ENCODE measurements around the gene GUCY1A1. TPM values are rescaled to one million over a fixed set of nuclear protein-coding genes. Genes with fewer than 3 reads are reported as not detected.
A peak's percentile ranks its signal among the peaks of the same experiment; 100 is the strongest.

The GUCY1A1 gene
- total RNA-seq, 1 experiment from 2014 or later: 17.2 TPM

- in situ Hi-C loops (cut with HindIII; ENCODE audit: low pct_unique_long_range_greater_than_20kb, low sequenced_read_pairs): no loop called here
- DNase-seq (ENCODE audit: low read depth): no peak
Measured at GRCh38 chr4:155684892-155685541, 18.4 kb downstream of the GUCY1A1 start.

GRCh38 chr4:155687380-155687982, 20.8 kb downstream of the GUCY1A1 start:
- in situ Hi-C loops (cut with HindIII; ENCODE audit: low pct_unique_long_range_greater_than_20kb, low sequenced_read_pairs): no loop called here
- no peak for DNase-seq (ENCODE audit: low read depth)

GRCh38 chr4:155688211-155688610, 21.6 kb downstream of the GUCY1A1 start:
- in situ Hi-C loops (cut with HindIII; ENCODE audit: low pct_unique_long_range_greater_than_20kb, low sequenced_read_pairs): no loop called here

GRCh38 chr4:155688860-155689259, 22.2 kb downstream of the GUCY1A1 start:
- in situ Hi-C loops (cut with HindIII; ENCODE audit: low pct_unique_long_range_greater_than_20kb, low sequenced_read_pairs): no loop called here
- no peak for DNase-seq (ENCODE audit: low read depth)

More at GRCh38 chr4:155688211-155688610, 21.6 kb downstream of the GUCY1A1 start:
- no peak for DNase-seq (ENCODE audit: low read depth)

GRCh38 chr4:155690044-155690837, 23.6 kb downstream of the GUCY1A1 start:
- in situ Hi-C loops (cut with HindIII; ENCODE audit: low pct_unique_long_range_greater_than_20kb, low sequenced_read_pairs): no loop called here
- DNase-seq (ENCODE audit: low read depth): no peak

GRCh38 chr4:155692361-155692760, 25.7 kb downstream of the GUCY1A1 start:
- in situ Hi-C loops (cut with HindIII; ENCODE audit: low pct_unique_long_range_greater_than_20kb, low sequenced_read_pairs): no loop called here
- DNase-seq (ENCODE audit: low read depth): no peak

- peak; percentile 89 for DNase-seq (ENCODE audit: low read depth)
- in situ Hi-C loops (cut with HindIII; ENCODE audit: low pct_unique_long_range_greater_than_20kb, low sequenced_read_pairs): no loop called here
Measured at GRCh38 chr4:155693015-155693663, 26.5 kb downstream of the GUCY1A1 start.

- in situ Hi-C loops (cut with HindIII; ENCODE audit: low pct_unique_long_range_greater_than_20kb, low sequenced_read_pairs): no loop called here
- DNase-seq (ENCODE audit: low read depth): no peak
Measured at GRCh38 chr4:155694100-155694785, 27.6 kb downstream of the GUCY1A1 start.

- no peak for DNase-seq (ENCODE audit: low read depth)
- in situ Hi-C loops (cut with HindIII; ENCODE audit: low pct_unique_long_range_greater_than_20kb, low sequenced_read_pairs): no loop called here
Measured at GRCh38 chr4:155696226-155696625, 29.6 kb downstream of the GUCY1A1 start.

GRCh38 chr4:155696726-155697125, 30.1 kb downstream of the GUCY1A1 start:
- no peak for DNase-seq (ENCODE audit: low read depth)
- in situ Hi-C loops (cut with HindIII; ENCODE audit: low pct_unique_long_range_greater_than_20kb, low sequenced_read_pairs): no loop called here

- in situ Hi-C loops (cut with HindIII; ENCODE audit: low pct_unique_long_range_greater_than_20kb, low sequenced_read_pairs): no loop called here
- DNase-seq (ENCODE audit: low read depth): no peak
Measured at GRCh38 chr4:155701827-155702226, 35.2 kb downstream of the GUCY1A1 start.

GRCh38 chr4:155703486-155704247, 37.0 kb downstream of the GUCY1A1 start:
- in situ Hi-C loops (cut with HindIII; ENCODE audit: low pct_unique_long_range_greater_than_20kb, low sequenced_read_pairs): no loop called here
- DNase-seq (ENCODE audit: low read depth): peak; percentile 59

- in situ Hi-C loops (cut with HindIII; ENCODE audit: low pct_unique_long_range_greater_than_20kb, low sequenced_read_pairs): no loop called here
Measured at GRCh38 chr4:155704841-155705404, 38.3 kb downstream of the GUCY1A1 start.

GRCh38 chr4:155705664-155706063, 39.0 kb downstream of the GUCY1A1 start:
- DNase-seq (ENCODE audit: low read depth): peak; percentile 93
- in situ Hi-C loops (cut with HindIII; ENCODE audit: low pct_unique_long_range_greater_than_20kb, low sequenced_read_pairs): no loop called here

More at GRCh38 chr4:155704841-155705404, 38.3 kb downstream of the GUCY1A1 start:
- DNase-seq (ENCODE audit: low read depth): no peak

GRCh38 chr4:155706147-155706546, 39.5 kb downstream of the GUCY1A1 start:
- in situ Hi-C loops (cut with HindIII; ENCODE audit: low pct_unique_long_range_greater_than_20kb, low sequenced_read_pairs): no loop called here
- DNase-seq (ENCODE audit: low read depth): no peak

- no peak for DNase-seq (ENCODE audit: low read depth)
- in situ Hi-C loops (cut with HindIII; ENCODE audit: low pct_unique_long_range_greater_than_20kb, low sequenced_read_pairs): no loop called here
Measured at GRCh38 chr4:155707251-155707650, 40.6 kb downstream of the GUCY1A1 start.

GRCh38 chr4:155708782-155709181, 42.1 kb downstream of the GUCY1A1 start:
- no peak for DNase-seq (ENCODE audit: low read depth)
- in situ Hi-C loops (cut with HindIII; ENCODE audit: low pct_unique_long_range_greater_than_20kb, low sequenced_read_pairs): no loop called here
